ENCODE results near the gene CCDC34. TPM values are rescaled to one million over a fixed set of nuclear protein-coding genes. Genes with fewer than 3 reads are reported as not detected.

Gene CCDC34
- total and polyA plus RNA-seq, 4 donors = 1.1 to 10.5 (median 1.5) TPM

GRCh38 chr11:27401833-27402316 lies 38.9 kb upstream of the CCDC34 start:
- peaks cover 7 to 64% (median 38%) of the 10 kb centered on the region in 4 donors for H3K4me1 ChIP-seq (ENCODE audit: control insufficient read depth in 4 of 4, insufficient read depth in 4 of 4, low read length in 3 of 4)
- H3K36me3 ChIP-seq (ENCODE audit: control insufficient read depth in 4 of 4, insufficient read depth in 3 of 4, low read depth in 1 of 4, low read length in 3 of 4) = no peaks in the 10 kb centered on the region
- TF ChIP-seq YY1 (IDR thresholded peaks at IDR 0.05) = no peak
- no peak for TF ChIP-seq HNF4G (IDR thresholded peaks at IDR 0.05)
- TF ChIP-seq FOXA2 (IDR thresholded peaks at IDR 0.05) = peak; percentile 94
- no peak for TF ChIP-seq REST (IDR thresholded peaks at IDR 0.05)
- peak; percentile 69 to 73 for TF ChIP-seq HNF4A (conservative IDR thresholded peaks at IDR 0.05)
- TF ChIP-seq EGR1 (IDR thresholded peaks at IDR 0.05; ENCODE audit: low read depth in 2 of 2) = no peak
- TF ChIP-seq, protein P1, sequence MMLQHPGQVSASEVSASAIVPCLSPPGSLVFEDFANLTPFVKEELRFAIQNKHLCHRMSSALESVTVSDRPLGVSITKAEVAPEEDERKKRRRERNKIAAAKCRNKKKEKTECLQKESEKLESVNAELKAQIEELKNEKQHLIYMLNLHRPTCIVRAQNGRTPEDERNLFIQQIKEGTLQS (IDR thresholded peaks at IDR 0.05) = peak; percentile 25
- TF ChIP-seq TAF1 (conservative IDR thresholded peaks at IDR 0.05) = no peak
- no peak for TF ChIP-seq MAX (IDR thresholded peaks at IDR 0.05)
- TF ChIP-seq SP1 (IDR thresholded peaks at IDR 0.05) = peak; percentile 68
- TF ChIP-seq, protein P2, sequence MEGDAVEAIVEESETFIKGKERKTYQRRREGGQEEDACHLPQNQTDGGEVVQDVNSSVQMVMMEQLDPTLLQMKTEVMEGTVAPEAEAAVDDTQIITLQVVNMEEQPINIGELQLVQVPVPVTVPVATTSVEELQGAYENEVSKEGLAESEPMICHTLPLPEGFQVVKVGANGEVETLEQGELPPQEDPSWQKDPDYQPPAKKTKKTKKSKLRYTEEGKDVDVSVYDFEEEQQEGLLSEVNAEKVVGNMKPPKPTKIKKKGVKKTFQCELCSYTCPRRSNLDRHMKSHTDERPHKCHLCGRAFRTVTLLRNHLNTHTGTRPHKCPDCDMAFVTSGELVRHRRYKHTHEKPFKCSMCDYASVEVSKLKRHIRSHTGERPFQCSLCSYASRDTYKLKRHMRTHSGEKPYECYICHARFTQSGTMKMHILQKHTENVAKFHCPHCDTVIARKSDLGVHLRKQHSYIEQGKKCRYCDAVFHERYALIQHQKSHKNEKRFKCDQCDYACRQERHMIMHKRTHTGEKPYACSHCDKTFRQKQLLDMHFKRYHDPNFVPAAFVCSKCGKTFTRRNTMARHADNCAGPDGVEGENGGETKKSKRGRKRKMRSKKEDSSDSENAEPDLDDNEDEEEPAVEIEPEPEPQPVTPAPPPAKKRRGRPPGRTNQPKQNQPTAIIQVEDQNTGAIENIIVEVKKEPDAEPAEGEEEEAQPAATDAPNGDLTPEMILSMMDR (IDR thresholded peaks at IDR 0.05; ENCODE audit: low read depth, low read length, missing input control) = no peak
- peak; percentile 39 for TF ChIP-seq NR2F2 (IDR thresholded peaks at IDR 0.05)
- TF ChIP-seq RAD21 (IDR thresholded peaks at IDR 0.05) = peak; percentile 46
- TF ChIP-seq, protein P3, sequence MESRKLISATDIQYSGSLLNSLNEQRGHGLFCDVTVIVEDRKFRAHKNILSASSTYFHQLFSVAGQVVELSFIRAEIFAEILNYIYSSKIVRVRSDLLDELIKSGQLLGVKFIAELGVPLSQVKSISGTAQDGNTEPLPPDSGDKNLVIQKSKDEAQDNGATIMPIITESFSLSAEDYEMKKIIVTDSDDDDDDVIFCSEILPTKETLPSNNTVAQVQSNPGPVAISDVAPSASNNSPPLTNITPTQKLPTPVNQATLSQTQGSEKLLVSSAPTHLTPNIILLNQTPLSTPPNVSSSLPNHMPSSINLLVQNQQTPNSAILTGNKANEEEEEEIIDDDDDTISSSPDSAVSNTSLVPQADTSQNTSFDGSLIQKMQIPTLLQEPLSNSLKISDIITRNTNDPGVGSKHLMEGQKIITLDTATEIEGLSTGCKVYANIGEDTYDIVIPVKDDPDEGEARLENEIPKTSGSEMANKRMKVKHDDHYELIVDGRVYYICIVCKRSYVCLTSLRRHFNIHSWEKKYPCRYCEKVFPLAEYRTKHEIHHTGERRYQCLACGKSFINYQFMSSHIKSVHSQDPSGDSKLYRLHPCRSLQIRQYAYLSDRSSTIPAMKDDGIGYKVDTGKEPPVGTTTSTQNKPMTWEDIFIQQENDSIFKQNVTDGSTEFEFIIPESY (IDR thresholded peaks at IDR 0.05) = peak; percentile 39
- peak; percentile 87 for TF ChIP-seq FOXA1 (IDR thresholded peaks at IDR 0.05)
- TF ChIP-seq RXRA (IDR thresholded peaks at IDR 0.05) = peak; percentile 68 to 83
- no peak for TF ChIP-seq GABPA (IDR thresholded peaks at IDR 0.05 in 1 of 2, conservative IDR thresholded peaks at IDR 0.05 in 1 of 2)
- peak in 1 of 2 donors; percentile 80 for TF ChIP-seq JUND (IDR thresholded peaks at IDR 0.05)
- H3K27me3 ChIP-seq (ENCODE audit: control insufficient read depth in 4 of 4, insufficient read depth in 4 of 4, low read length in 3 of 4) = no peaks in the 10 kb centered on the region
- H3K4me3 ChIP-seq (ENCODE audit: low read depth in 1 of 3, low read length in 3 of 3) = no peak overlapping the region
- 38% methylated on average over 5 of the region's 5 CpGs for WGBS
- DNase-seq (ENCODE audit: low spot score) = no peak
- H3K27ac ChIP-seq (ENCODE audit: low read depth in 1 of 2, low read length in 2 of 2) = peak overlapping the region; percentile 77 to 80
- no peaks in the 10 kb centered on the region for H3K9me3 ChIP-seq (ENCODE audit: control insufficient read depth in 4 of 4, low read length in 3 of 4)
- H3K9ac ChIP-seq (ENCODE audit: low read depth in 1 of 2, low read length in 2 of 2) = peak overlapping the region in 1 of 2 donors; percentile 39

All from liver (tissue), 9 donors.